ENCODE data around the gene CIDEC. TPM values are rescaled to one million over a fixed set of nuclear protein-coding genes. Genes with fewer than 3 reads are reported as not detected.
A peak's percentile ranks its signal among the peaks of the same experiment; 100 is the strongest.

The CIDEC gene
- total RNA-seq, 1 experiment from 2014 or later: not detected

DNA sequence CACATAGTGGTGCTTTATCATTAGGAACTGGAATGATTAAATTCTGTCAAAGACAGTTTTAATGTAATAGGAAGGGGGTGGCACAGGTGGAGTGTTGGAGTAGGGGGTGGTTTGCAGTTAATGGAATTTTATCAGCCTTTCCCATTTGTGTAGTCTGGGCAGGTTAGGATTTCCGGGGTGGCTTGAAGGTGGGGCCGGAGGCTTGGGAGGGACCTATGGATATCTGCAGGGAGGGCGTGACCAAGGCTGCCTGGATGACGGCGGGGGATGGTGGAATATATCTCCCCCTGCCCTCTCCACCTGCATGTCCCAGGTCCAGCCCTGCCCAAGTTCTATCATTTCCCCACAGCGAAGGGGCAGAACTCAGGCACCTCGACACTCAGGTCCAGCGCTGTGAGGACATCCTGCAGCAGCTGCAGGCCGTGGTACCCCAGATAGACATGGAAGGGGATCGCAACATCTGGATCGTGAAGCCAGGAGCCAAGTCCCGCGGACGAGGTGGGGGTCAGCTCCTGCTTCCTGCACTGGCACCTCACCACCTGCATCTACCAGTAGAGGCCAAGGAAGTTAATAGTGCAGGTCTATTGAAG is 54.5 kb downstream of the CIDEC start:
- Histone ChIP-seq H3K9me3 (ENCODE audit: control insufficient read depth, insufficient read depth, low read depth, low read length) (no peaks in the 10 kb centered on the region), H3K36me3 (ENCODE audit: control insufficient read depth, insufficient read depth, low read length) (no peaks in the 10 kb centered on the region), H3K27me3 (ENCODE audit: control insufficient read depth, insufficient read depth, low read length) (no peaks in the 10 kb centered on the region), H3K4me3 (ENCODE audit: low read depth in 2 of 2, low read length in 2 of 2) (no peak overlapping the region), H3K27ac (ENCODE audit: low read length) (no peak overlapping the region), H3K4me1 (ENCODE audit: control insufficient read depth, insufficient read depth, low read length) (no peaks in the 10 kb centered on the region)
- in situ Hi-C loops (cut with HindIII; ENCODE audit: low pct_unique_long_range_greater_than_20kb, low sequenced_read_pairs) (no loop called here), intact Hi-C loops (cut with micrococcal nuclease; ENCODE audit: unreplicated experiment) (no loop called here)
- BruUV-seq (replicated peaks): no TSS peak
- ChIA-PET CTCF (no interaction called here), POLR2A (no interaction called here)
- no peak for DNase-seq (ENCODE audit: low read depth, low spot score)
- no peak for ATAC-seq
- TF ChIP-seq, protein P1, sequence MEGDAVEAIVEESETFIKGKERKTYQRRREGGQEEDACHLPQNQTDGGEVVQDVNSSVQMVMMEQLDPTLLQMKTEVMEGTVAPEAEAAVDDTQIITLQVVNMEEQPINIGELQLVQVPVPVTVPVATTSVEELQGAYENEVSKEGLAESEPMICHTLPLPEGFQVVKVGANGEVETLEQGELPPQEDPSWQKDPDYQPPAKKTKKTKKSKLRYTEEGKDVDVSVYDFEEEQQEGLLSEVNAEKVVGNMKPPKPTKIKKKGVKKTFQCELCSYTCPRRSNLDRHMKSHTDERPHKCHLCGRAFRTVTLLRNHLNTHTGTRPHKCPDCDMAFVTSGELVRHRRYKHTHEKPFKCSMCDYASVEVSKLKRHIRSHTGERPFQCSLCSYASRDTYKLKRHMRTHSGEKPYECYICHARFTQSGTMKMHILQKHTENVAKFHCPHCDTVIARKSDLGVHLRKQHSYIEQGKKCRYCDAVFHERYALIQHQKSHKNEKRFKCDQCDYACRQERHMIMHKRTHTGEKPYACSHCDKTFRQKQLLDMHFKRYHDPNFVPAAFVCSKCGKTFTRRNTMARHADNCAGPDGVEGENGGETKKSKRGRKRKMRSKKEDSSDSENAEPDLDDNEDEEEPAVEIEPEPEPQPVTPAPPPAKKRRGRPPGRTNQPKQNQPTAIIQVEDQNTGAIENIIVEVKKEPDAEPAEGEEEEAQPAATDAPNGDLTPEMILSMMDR (IDR thresholded peaks at IDR 0.05): no peak
- TF ChIP-seq POLR2AphosphoS5 (IDR thresholded peaks at IDR 0.05; ENCODE audit: low read depth, low read length) (no peak), TCF7L2 (IDR thresholded peaks at IDR 0.05; ENCODE audit: low read depth, low read length) (no peak)

DNA sequence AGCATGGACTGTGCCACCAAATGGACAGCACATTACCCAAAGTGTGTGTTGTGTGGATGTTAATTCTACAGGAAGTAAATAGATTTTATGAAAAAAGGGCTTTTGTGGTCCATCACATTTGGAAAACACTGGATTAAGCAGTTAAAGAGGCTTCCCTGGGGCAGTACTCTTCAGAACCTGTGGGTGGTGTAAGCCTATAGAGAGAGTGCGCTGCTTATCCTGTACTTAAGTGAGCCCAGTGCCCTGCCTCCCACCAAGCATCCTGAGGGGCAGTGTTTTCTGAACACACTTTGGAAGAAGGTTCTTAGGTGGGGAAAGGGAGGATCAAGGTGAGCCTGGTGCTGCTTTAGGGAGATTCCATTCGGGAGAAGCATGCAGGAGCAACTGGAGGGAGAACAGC is 59.1 kb downstream of the CIDEC start:
- Histone ChIP-seq H3K9me3 (ENCODE audit: control insufficient read depth, insufficient read depth, low read depth, low read length) (no peaks in the 10 kb centered on the region), H3K27ac (ENCODE audit: low read length) (no peak overlapping the region), H3K36me3 (ENCODE audit: control insufficient read depth, insufficient read depth, low read length) (no peaks in the 10 kb centered on the region), H3K4me3 (ENCODE audit: low read depth in 2 of 2, low read length in 2 of 2) (no peak overlapping the region), H3K4me1 (ENCODE audit: control insufficient read depth, insufficient read depth, low read length) (no peaks in the 10 kb centered on the region), H3K27me3 (ENCODE audit: control insufficient read depth, insufficient read depth, low read length) (no peaks in the 10 kb centered on the region)
- ATAC-seq (peak; percentile 89), DNase-seq (ENCODE audit: low read depth, low spot score) (no peak)
- in situ Hi-C loops (cut with HindIII; ENCODE audit: low pct_unique_long_range_greater_than_20kb, low sequenced_read_pairs) (no loop called here), intact Hi-C loops (cut with micrococcal nuclease; ENCODE audit: unreplicated experiment) (no loop called here)
- ChIA-PET CTCF (no interaction called here), POLR2A (no interaction called here)
- TF ChIP-seq SIN3A (IDR thresholded peaks at IDR 0.05; ENCODE audit: borderline replicate concordance, insufficient read depth, low read depth, low read length): no peak
- no peak for TF ChIP-seq TCF7L2 (IDR thresholded peaks at IDR 0.05; ENCODE audit: low read depth, low read length)
- no peak for TF ChIP-seq POLR2AphosphoS5 (IDR thresholded peaks at IDR 0.05; ENCODE audit: low read depth, low read length)
- BruUV-seq (replicated peaks): no TSS peak

DNA sequence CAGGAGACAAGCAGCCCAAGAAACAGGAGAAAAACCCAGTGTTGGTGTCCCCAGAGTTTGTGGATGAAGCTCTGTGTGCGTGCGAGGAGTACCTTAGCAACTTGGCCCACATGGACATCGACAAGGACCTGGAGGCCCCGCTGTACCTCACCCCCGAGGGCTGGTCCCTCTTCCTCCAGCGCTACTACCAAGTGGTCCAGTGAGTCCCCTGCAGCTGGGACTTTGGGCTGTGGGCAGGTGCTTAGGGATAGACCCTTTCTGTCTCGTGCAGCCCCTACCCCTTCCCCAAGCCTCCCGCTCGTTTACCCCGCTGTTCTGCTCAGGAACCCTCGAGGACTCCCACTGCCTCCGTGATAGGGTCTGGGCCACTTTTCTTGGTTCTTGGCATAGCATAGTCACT is 59.5 kb downstream of the CIDEC start:
- ATAC-seq (no peak), DNase-seq (ENCODE audit: low read depth, low spot score) (no peak)
- Histone ChIP-seq H3K27me3 (ENCODE audit: control insufficient read depth, insufficient read depth, low read length) (no peaks in the 10 kb centered on the region), H3K9me3 (ENCODE audit: control insufficient read depth, insufficient read depth, low read depth, low read length) (no peaks in the 10 kb centered on the region), H3K27ac (ENCODE audit: low read length) (no peak overlapping the region), H3K4me3 (ENCODE audit: low read depth in 2 of 2, low read length in 2 of 2) (no peak overlapping the region), H3K36me3 (ENCODE audit: control insufficient read depth, insufficient read depth, low read length) (no peaks in the 10 kb centered on the region), H3K4me1 (ENCODE audit: control insufficient read depth, insufficient read depth, low read length) (no peaks in the 10 kb centered on the region)
- ChIA-PET CTCF (no interaction called here), POLR2A (no interaction called here)
- TF ChIP-seq SIN3A (IDR thresholded peaks at IDR 0.05; ENCODE audit: borderline replicate concordance, insufficient read depth, low read depth, low read length) (no peak), POLR2AphosphoS5 (IDR thresholded peaks at IDR 0.05; ENCODE audit: low read depth, low read length) (no peak), TCF7L2 (IDR thresholded peaks at IDR 0.05; ENCODE audit: low read depth, low read length) (no peak)
- TF ChIP-seq, protein P1 (IDR thresholded peaks at IDR 0.05): no peak
- TF ChIP-seq, protein P2, sequence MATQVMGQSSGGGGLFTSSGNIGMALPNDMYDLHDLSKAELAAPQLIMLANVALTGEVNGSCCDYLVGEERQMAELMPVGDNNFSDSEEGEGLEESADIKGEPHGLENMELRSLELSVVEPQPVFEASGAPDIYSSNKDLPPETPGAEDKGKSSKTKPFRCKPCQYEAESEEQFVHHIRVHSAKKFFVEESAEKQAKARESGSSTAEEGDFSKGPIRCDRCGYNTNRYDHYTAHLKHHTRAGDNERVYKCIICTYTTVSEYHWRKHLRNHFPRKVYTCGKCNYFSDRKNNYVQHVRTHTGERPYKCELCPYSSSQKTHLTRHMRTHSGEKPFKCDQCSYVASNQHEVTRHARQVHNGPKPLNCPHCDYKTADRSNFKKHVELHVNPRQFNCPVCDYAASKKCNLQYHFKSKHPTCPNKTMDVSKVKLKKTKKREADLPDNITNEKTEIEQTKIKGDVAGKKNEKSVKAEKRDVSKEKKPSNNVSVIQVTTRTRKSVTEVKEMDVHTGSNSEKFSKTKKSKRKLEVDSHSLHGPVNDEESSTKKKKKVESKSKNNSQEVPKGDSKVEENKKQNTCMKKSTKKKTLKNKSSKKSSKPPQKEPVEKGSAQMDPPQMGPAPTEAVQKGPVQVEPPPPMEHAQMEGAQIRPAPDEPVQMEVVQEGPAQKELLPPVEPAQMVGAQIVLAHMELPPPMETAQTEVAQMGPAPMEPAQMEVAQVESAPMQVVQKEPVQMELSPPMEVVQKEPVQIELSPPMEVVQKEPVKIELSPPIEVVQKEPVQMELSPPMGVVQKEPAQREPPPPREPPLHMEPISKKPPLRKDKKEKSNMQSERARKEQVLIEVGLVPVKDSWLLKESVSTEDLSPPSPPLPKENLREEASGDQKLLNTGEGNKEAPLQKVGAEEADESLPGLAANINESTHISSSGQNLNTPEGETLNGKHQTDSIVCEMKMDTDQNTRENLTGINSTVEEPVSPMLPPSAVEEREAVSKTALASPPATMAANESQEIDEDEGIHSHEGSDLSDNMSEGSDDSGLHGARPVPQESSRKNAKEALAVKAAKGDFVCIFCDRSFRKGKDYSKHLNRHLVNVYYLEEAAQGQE (IDR thresholded peaks at IDR 0.05; ENCODE audit: insufficient read depth in 1 of 2, low read depth in 2 of 2, low read length in 1 of 2): no peak
- in situ Hi-C loops (cut with HindIII; ENCODE audit: low pct_unique_long_range_greater_than_20kb, low sequenced_read_pairs): no loop called here
- intact Hi-C loops (cut with micrococcal nuclease; ENCODE audit: unreplicated experiment): no loop called here
- no TSS peak for BruUV-seq (replicated peaks)
